ENCODE measurements around the gene MON1A.

Gene MON1A

DNA sequence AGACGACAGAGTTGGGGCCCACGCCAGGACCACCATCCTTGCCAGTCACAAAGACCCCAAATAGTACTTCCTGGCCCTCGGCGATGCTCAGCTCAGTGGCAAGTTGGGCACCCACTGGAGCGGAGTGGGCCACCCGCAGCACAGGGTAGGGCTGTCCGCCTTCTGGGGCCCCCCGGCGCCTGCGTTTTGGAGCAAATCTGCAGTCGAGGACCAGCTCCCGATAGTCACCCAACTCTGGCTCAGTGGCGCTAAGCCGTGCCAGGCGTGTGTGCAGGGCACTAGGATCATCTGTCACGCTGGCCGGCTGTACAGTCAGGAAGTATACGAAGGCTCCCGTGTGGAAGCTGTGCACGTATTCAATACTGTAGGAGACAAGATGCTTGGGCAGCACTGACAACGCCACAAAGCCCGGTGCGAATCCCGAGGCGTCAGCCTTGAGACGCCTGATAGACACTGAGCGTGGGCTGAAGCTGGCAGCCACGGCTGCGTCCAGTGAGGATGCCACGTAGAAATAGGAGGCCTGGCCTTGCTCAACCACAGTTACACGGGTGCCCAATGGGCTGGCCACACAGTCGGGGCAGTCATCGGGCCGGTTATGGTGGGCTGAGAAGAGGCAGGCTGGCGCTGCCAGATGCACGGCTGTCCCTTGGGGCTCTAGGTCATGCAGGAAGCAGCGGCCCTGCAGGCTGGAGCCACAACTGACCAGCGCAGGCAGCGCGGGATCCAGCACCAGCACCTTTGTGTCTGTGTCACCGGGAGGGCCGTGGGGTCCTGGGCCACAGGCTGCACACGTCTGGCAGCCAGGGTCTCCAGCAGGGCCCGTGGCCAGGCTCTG lies 26.9 kb downstream of the MON1A start:
- no peak overlapping the region for H3K27ac ChIP-seq (ENCODE audit: insufficient read depth in 1 of 2, low read depth in 1 of 2, low read length in 2 of 2, poor library complexity in 1 of 2, severe bottlenecking in 2 of 2)
- H3K36me3 ChIP-seq (ENCODE audit: control insufficient read depth in 4 of 4, insufficient read depth in 4 of 4, low read length in 3 of 4), result no peaks in the 10 kb centered on the region
- H3K27me3 ChIP-seq (replicated peaks in 2 of 5; ENCODE audit: control insufficient read depth in 4 of 5, insufficient read depth in 5 of 5, low read length in 4 of 5), result no peaks in the 10 kb centered on the region
- no peak for DNase-seq
- WGBS (ENCODE audit: insufficient coverage), result 97% methylated on average over 42 of the region's 44 CpGs
- H3K4me3 ChIP-seq (ENCODE audit: control insufficient read depth in 1 of 7, extremely low read depth in 1 of 7, insufficient read depth in 4 of 7, low read depth in 2 of 7, low read length in 6 of 7), result no peak overlapping the region
- POLR2A ChIA-PET, result interaction anchor here (1.0 kb wide), 1 partner anchor 64 kb away, joined by 3 read pairs; no protein-coding TSS in a partner anchor
- CTCF ChIA-PET, result interaction anchor here (0.8 to 4.3 kb wide), 5 partner anchors 20 to 61 kb away, joined by 3 to 26 read pairs (median 7); partner anchors contain the start of gene TRAIP
- no peaks in the 10 kb centered on the region for H3K9me3 ChIP-seq (ENCODE audit: control extremely low read depth in 1 of 5, control insufficient read depth in 4 of 5, insufficient read depth in 2 of 5, low read depth in 1 of 5, low read length in 4 of 5)
- H3K4me1 ChIP-seq (ENCODE audit: control extremely low read depth in 1 of 4, control insufficient read depth in 4 of 4, insufficient read depth in 4 of 4, low read length in 3 of 4), result peaks cover 0 to 22% (median 20%) of the 10 kb centered on the region in 4 experiments

DNA sequence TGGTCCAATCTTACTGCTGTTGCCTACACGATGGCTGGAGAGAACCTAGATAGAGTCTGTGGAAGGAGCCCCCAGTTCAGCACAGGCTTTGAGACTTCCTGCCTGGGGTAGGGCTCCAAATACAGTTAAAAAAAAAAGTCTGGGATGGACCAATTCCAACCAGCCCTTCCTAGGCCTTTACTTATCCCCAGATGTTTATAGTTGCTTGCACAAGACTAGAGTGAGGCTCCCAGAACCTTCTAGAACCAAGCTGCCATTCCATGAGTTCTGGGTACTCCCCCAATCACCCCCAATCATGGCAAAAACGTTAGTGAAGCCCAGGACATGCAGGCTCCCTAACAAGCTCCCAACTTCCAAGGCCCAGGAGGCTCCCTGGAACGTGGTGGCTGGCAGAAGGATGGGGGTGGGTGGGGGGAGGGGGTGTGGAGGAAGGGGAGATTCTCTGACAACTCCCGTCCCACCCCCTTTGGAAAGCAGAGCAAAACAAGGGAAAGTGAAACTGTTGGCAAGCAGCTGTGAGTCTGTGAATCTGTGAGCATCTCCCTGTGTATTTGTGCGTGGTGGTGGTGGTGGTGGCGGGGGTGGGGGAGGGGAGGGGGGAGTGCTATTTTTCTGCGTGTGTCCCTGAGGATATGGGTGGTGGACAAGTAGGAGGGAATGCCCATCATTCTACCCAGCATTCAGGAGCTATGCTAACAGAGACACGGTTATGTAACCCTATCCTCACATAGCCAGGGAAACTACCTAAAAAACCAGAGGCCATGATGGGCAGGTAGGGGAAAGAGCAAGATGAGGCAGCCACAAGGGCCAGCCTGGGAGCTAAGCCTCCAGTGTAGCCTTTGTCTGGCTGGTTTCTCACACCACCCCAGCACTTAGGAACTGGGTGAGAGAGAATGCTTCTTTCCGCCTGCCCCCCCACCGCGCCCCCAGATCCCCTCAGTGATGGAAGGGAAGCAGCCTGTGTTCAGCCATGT lies 28.0 kb downstream of the MON1A start:
- Histone ChIP-seq H3K27me3 (replicated peaks in 2 of 5; ENCODE audit: control insufficient read depth in 4 of 5, insufficient read depth in 5 of 5, low read length in 4 of 5) (no peaks in the 10 kb centered on the region), H3K4me3 (ENCODE audit: control insufficient read depth in 1 of 7, extremely low read depth in 1 of 7, insufficient read depth in 4 of 7, low read depth in 2 of 7, low read length in 6 of 7) (no peak overlapping the region), H3K27ac (ENCODE audit: insufficient read depth in 1 of 2, low read depth in 1 of 2, low read length in 2 of 2, poor library complexity in 1 of 2, severe bottlenecking in 2 of 2) (no peak overlapping the region), H3K4me1 (ENCODE audit: control extremely low read depth in 1 of 4, control insufficient read depth in 4 of 4, insufficient read depth in 4 of 4, low read length in 3 of 4) (peaks cover 0 to 22% (median 20%) of the 10 kb centered on the region in 4 experiments), H3K9me3 (ENCODE audit: control extremely low read depth in 1 of 5, control insufficient read depth in 4 of 5, insufficient read depth in 2 of 5, low read depth in 1 of 5, low read length in 4 of 5) (no peaks in the 10 kb centered on the region), H3K36me3 (ENCODE audit: control insufficient read depth in 4 of 4, insufficient read depth in 4 of 4, low read length in 3 of 4) (no peaks in the 10 kb centered on the region)
- CTCF ChIA-PET, result interaction anchor here (0.6 to 4.3 kb wide), 15 partner anchors 8 to 91 kb away, joined by 3 to 26 read pairs (median 4); partner anchors contain the start of gene TRAIP
- POLR2A ChIA-PET, result interaction anchor here (1.0 kb wide), 1 partner anchor 62 kb away, joined by 3 read pairs; no protein-coding TSS in a partner anchor
- peak in 2 of 3 donors; percentile 41 to 44 for DNase-seq
- WGBS (ENCODE audit: insufficient coverage), result 85% methylated on average over 4 of the region's 11 CpGs

DNA sequence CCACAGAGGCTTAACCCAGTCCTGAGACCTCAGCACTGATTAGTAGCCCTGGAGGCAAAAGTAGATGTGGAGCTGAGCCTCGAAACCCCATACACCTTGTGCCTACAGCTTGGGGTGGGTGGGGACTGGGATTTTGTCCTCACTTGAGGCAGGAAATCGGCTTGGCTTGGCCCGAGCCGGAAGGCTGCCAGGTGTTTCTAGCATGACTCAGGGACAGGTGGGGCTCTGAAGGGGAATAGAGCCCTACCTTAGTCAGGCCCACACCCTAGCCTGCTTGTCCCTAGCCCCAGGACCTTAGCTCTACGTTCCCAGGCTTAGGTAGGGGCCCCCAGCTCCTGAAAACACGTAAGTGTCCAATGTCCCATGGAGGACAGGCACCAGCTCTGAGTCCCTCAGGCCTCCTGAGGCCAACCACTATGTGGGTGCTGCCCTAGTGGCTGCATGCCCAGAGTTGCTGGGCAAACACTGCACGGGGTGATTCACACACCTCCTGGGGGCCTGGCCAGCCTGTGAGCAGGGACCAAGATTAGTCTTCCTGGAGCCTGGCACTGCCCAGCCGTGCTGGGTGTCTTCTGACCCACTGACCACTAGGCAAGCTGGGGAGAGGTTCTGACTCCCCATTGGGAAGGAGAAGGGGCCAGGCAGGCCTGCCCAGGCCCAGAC lies 29.0 kb downstream of the MON1A start:
- Histone ChIP-seq H3K9me3 (ENCODE audit: control extremely low read depth in 1 of 5, control insufficient read depth in 4 of 5, insufficient read depth in 2 of 5, low read depth in 1 of 5, low read length in 4 of 5) (no peaks in the 10 kb centered on the region), H3K36me3 (ENCODE audit: control insufficient read depth in 4 of 4, insufficient read depth in 4 of 4, low read length in 3 of 4) (no peaks in the 10 kb centered on the region), H3K27me3 (replicated peaks in 2 of 5; ENCODE audit: control insufficient read depth in 4 of 5, insufficient read depth in 5 of 5, low read length in 4 of 5) (no peaks in the 10 kb centered on the region), H3K4me1 (ENCODE audit: control extremely low read depth in 1 of 4, control insufficient read depth in 4 of 4, insufficient read depth in 4 of 4, low read length in 3 of 4) (peaks cover 0 to 12% (median 11%) of the 10 kb centered on the region in 4 experiments), H3K27ac (ENCODE audit: insufficient read depth in 1 of 2, low read depth in 1 of 2, low read length in 2 of 2, poor library complexity in 1 of 2, severe bottlenecking in 2 of 2) (no peak overlapping the region), H3K4me3 (ENCODE audit: control insufficient read depth in 1 of 7, extremely low read depth in 1 of 7, insufficient read depth in 4 of 7, low read depth in 2 of 7, low read length in 6 of 7) (no peak overlapping the region)
- POLR2A ChIA-PET, result no interaction called here
- CTCF ChIA-PET, result interaction anchor here (0.7 to 4.3 kb wide), 17 partner anchors 9 to 184 kb away, joined by 3 to 26 read pairs (median 4); partner anchors contain the start of genes CDHR4 and TRAIP
- WGBS (ENCODE audit: insufficient coverage), result 85% methylated on average over 6 of the region's 8 CpGs
- no peak for DNase-seq

DNA sequence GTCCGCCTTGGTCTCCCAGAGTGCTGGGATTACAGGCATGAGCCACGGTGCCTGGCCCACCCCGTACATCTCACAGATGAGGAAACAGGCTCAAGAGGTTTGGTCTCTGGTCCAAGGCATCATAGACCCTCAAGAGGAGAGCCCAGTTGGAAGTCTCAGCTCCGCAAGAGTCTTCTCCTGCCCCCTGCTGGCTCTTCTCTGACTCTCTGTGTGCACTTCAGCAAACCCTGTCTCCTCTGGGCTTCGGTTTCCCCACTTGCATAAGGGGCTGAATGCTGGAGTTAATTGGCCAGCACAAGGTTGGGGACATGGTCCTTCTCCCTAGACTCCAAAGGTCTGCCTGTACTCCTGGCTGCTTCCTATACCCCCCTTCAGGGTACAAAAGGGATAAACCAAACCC lies 29.8 kb downstream of the MON1A start:
- no peaks in the 10 kb centered on the region for H3K36me3 ChIP-seq (ENCODE audit: control insufficient read depth in 4 of 4, insufficient read depth in 4 of 4, low read length in 3 of 4)
- CTCF ChIA-PET, result interaction anchor here (0.6 to 4.3 kb wide), 13 partner anchors 10 to 184 kb away, joined by 3 to 26 read pairs (median 4); partner anchors contain the start of gene INKA1
- POLR2A ChIA-PET, result interaction anchor here (0.8 kb wide), 1 partner anchor 97 kb away, joined by 3 read pairs; the partner anchor contains the start of gene INKA1
- H3K27me3 ChIP-seq (replicated peaks in 2 of 5; ENCODE audit: control insufficient read depth in 4 of 5, insufficient read depth in 5 of 5, low read length in 4 of 5), result no peaks in the 10 kb centered on the region
- H3K4me1 ChIP-seq (ENCODE audit: control extremely low read depth in 1 of 4, control insufficient read depth in 4 of 4, insufficient read depth in 4 of 4, low read length in 3 of 4), result peaks cover 0 to 11% (median 10%) of the 10 kb centered on the region in 4 experiments
- H3K4me3 ChIP-seq (ENCODE audit: control insufficient read depth in 1 of 7, extremely low read depth in 1 of 7, insufficient read depth in 4 of 7, low read depth in 2 of 7, low read length in 6 of 7), result no peak overlapping the region
- 68% methylated on average over 5 of the region's 5 CpGs for WGBS (ENCODE audit: insufficient coverage)
- DNase-seq, result peak; percentile 29 to 60 (median 54)
- no peaks in the 10 kb centered on the region for H3K9me3 ChIP-seq (ENCODE audit: control extremely low read depth in 1 of 5, control insufficient read depth in 4 of 5, insufficient read depth in 2 of 5, low read depth in 1 of 5, low read length in 4 of 5)
- no peak overlapping the region for H3K27ac ChIP-seq (ENCODE audit: insufficient read depth in 1 of 2, low read depth in 1 of 2, low read length in 2 of 2, poor library complexity in 1 of 2, severe bottlenecking in 2 of 2)

DNA sequence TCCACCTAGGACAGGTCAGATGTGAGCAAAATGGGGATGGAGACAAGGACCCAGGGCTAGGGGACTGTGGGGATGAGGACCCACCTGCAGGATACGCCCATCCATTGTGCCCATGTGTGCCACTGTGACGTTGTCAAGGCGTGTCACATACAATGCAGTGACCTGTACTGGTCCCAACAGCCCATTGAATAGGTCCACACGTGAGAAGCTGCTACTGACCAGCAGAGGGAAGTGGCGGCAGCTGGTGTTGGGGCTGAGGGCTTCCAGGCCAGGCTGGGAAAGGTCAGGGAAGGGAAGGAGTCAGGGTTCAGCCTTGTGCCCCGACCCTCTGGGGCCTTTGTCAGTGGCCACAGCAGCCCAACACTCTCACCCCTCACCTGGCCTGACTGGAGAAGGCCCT lies 30.6 kb downstream of the MON1A start:
- CTCF ChIA-PET, result interaction anchor here (1.2 to 4.3 kb wide), 7 partner anchors 16 to 97 kb away, joined by 3 to 26 read pairs (median 5); partner anchors contain the start of gene INKA1
- no peak for DNase-seq
- Histone ChIP-seq H3K36me3 (ENCODE audit: control insufficient read depth in 4 of 4, insufficient read depth in 4 of 4, low read length in 3 of 4) (no peaks in the 10 kb centered on the region), H3K4me3 (ENCODE audit: control insufficient read depth in 1 of 7, extremely low read depth in 1 of 7, insufficient read depth in 4 of 7, low read depth in 2 of 7, low read length in 6 of 7) (no peak overlapping the region), H3K27ac (ENCODE audit: insufficient read depth in 1 of 2, low read depth in 1 of 2, low read length in 2 of 2, poor library complexity in 1 of 2, severe bottlenecking in 2 of 2) (no peak overlapping the region), H3K9me3 (ENCODE audit: control extremely low read depth in 1 of 5, control insufficient read depth in 4 of 5, insufficient read depth in 2 of 5, low read depth in 1 of 5, low read length in 4 of 5) (no peaks in the 10 kb centered on the region), H3K27me3 (replicated peaks in 2 of 5; ENCODE audit: control insufficient read depth in 4 of 5, insufficient read depth in 5 of 5, low read length in 4 of 5) (no peaks in the 10 kb centered on the region), H3K4me1 (ENCODE audit: control extremely low read depth in 1 of 4, control insufficient read depth in 4 of 4, insufficient read depth in 4 of 4, low read length in 3 of 4) (peaks cover 0 to 8% (median 8%) of the 10 kb centered on the region in 4 experiments)
- 94% methylated on average over 5 of the region's 6 CpGs for WGBS (ENCODE audit: insufficient coverage)
- POLR2A ChIA-PET, result no interaction called here

DNA sequence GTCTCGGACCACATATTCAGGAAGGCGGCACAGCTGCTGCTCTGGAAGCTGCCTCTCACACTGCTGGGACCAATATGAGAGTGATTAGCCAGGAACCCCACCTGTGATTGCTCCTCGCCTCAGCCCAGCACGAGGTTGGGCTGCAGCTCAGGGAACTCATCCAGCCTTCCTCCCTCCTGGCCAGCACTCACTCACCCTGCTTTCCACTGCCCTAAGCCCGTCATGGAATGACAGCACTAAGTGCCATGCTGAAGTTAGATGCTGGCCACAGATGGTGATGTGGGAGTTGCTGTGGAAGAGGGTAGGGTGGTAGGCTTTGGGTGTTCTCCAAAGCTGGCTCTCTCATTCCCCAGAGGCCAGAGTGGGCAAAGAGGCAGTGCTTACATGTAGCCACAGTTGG lies 33.3 kb downstream of the MON1A start:
- no peak for DNase-seq
- no peaks in the 10 kb centered on the region for H3K27me3 ChIP-seq (replicated peaks in 2 of 5; ENCODE audit: control insufficient read depth in 4 of 5, insufficient read depth in 5 of 5, low read length in 4 of 5)
- CTCF ChIA-PET, result interaction anchor here (1.1 to 2.2 kb wide), 4 partner anchors 11 to 112 kb away, joined by 3 to 7 read pairs (median 4); no protein-coding TSS in a partner anchor
- no peak overlapping the region for H3K27ac ChIP-seq (ENCODE audit: insufficient read depth in 1 of 2, low read depth in 1 of 2, low read length in 2 of 2, poor library complexity in 1 of 2, severe bottlenecking in 2 of 2)
- no peaks in the 10 kb centered on the region for H3K36me3 ChIP-seq (ENCODE audit: control insufficient read depth in 4 of 4, insufficient read depth in 4 of 4, low read length in 3 of 4)
- no peaks in the 10 kb centered on the region for H3K4me1 ChIP-seq (ENCODE audit: control extremely low read depth in 1 of 4, control insufficient read depth in 4 of 4, insufficient read depth in 4 of 4, low read length in 3 of 4)
- H3K9me3 ChIP-seq (ENCODE audit: control extremely low read depth in 1 of 5, control insufficient read depth in 4 of 5, insufficient read depth in 2 of 5, low read depth in 1 of 5, low read length in 4 of 5), result no peaks in the 10 kb centered on the region
- POLR2A ChIA-PET, result no interaction called here
- WGBS (ENCODE audit: insufficient coverage), result 100% methylated on average over 4 of the region's 5 CpGs
- H3K4me3 ChIP-seq (ENCODE audit: control insufficient read depth in 1 of 7, extremely low read depth in 1 of 7, insufficient read depth in 4 of 7, low read depth in 2 of 7, low read length in 6 of 7), result no peak overlapping the region

Measured in common myeloid progenitor, CD34-positive (primary cell).